ENCODE data around the gene S1PR2.

DNA sequence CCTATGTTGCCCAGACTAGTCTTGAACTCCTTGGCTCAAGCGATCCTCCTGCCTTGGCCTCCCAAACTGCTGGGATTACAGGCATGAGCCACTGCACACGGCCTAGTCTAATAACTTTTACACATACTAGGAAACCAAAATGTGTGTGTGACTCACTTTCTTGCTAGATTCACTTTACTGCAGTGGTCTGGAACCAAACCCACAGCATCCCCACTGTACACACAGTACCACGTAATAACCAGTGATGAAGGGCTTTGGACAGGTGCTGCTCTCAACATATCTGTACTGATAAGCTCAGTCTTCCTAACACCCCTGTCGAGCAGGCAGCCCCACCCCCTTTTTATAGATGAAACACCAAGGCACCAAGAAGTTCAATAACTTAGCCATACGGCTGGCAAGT is 41.5 kb downstream of the S1PR2 start:
- TF ChIP-seq, protein P1, sequence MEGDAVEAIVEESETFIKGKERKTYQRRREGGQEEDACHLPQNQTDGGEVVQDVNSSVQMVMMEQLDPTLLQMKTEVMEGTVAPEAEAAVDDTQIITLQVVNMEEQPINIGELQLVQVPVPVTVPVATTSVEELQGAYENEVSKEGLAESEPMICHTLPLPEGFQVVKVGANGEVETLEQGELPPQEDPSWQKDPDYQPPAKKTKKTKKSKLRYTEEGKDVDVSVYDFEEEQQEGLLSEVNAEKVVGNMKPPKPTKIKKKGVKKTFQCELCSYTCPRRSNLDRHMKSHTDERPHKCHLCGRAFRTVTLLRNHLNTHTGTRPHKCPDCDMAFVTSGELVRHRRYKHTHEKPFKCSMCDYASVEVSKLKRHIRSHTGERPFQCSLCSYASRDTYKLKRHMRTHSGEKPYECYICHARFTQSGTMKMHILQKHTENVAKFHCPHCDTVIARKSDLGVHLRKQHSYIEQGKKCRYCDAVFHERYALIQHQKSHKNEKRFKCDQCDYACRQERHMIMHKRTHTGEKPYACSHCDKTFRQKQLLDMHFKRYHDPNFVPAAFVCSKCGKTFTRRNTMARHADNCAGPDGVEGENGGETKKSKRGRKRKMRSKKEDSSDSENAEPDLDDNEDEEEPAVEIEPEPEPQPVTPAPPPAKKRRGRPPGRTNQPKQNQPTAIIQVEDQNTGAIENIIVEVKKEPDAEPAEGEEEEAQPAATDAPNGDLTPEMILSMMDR (conservative IDR thresholded peaks at IDR 0.05), result no peak
- TF ChIP-seq EZH2 (IDR thresholded peaks at IDR 0.05; ENCODE audit: low read depth), result no peak

Data from PC-9 (cell line).